ACHN (cell line): ENCODE data around the gene EVL.

ENCODE experiments used
- DNase-seq: peaks from one replicate; pipeline ENCODE4 v3.0.0-alpha.2; 2015
- in situ Hi-C: cut with HindIII; loops from 2 replicates; pipeline ENCODE4 v1.10.0; 2017; ENCODE audit warnings: low sequenced_read_pairs, low pct_ligation_motif_present, low pct_unique_long_range_greater_than_20kb

Gene EVL

GRCh38 chr14:100077441-100077840 is 12.2 kb downstream of the EVL start:
- DNase-seq = no peak
- in situ Hi-C loops = no loop called here

GRCh38 chr14:100078216-100078803 is 13.1 kb downstream of the EVL start:
- no peak for DNase-seq
- in situ Hi-C loops = no loop called here

DNA sequence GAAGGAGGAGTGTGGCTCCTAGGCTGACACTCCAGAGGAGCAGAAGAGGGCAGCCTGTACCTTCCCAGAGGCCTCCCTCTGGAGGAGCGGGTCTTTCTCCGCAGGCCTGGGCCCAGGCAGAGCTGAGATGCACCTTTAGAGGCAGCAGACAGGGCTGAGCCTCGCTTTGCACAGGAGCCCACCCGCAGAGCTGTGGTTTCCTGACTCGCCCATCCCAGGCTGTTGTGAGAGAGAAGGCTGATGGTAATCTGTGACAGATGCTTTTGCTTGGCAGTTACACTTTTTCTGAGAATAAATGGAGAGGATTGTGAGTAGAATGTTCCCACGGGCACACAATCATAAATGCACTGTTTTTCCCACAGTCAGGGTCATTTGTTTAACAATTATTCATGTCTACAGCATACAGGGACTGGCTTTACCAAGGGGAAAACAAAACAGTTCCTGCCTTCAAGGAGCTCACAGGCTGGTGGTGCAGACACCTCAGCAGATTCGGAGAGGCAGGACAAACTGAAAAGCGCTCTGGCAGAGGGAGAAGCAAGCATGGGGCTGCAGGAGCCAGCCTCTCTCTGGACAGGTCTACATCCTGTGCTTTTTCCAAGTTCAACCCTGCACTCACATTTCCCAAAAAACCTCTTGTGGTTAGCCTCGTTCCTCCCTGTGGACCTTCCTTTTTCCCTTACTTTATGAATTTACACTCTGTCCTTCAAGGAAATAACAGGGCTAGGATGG is 13.9 kb downstream of the EVL start:
- DNase-seq = peak; percentile 16
- in situ Hi-C loops = no loop called here

GRCh38 chr14:100079726-100080005 is 14.4 kb downstream of the EVL start:
- DNase-seq = no peak
- in situ Hi-C loops = no loop called here

GRCh38 chr14:100080206-100080605 is 15.0 kb downstream of the EVL start:
- no peak for DNase-seq
- in situ Hi-C loops = no loop called here

GRCh38 chr14:100081997-100082625 is 16.9 kb downstream of the EVL start:
- in situ Hi-C loops = no loop called here
- DNase-seq = no peak

DNA sequence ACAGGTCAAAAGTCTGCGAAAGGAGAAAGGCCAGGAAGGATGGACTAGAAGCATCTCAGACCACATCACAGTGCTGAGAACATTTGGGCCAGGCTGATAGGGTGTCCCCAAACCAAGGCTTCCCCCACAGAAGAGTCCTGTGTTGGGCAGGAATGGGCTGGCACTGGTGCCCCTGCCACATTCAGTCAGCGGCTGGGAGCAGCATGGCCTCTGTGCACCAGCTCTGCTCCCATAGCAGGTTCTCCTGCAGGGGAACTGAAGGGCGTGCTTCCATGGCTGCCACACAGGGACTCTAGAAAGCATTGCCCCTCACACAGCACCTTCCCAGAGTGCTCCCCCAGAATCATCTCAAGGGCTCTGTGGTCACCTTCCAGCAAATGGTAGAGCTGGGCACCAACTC is 17.5 kb downstream of the EVL start:
- in situ Hi-C loops = no loop called here

GRCh38 chr14:100083706-100084105 is 18.5 kb downstream of the EVL start:
- in situ Hi-C loops = no loop called here
- no peak for DNase-seq

More for the DNA sequence above, 17.5 kb downstream of the EVL start:
- no peak for DNase-seq

- in situ Hi-C loops = no loop called here
- no peak for DNase-seq
Observed at GRCh38 chr14:100084591-100084990, 19.4 kb downstream of the EVL start.

- in situ Hi-C loops = no loop called here
- DNase-seq = no peak
Observed at GRCh38 chr14:100085462-100085861, 20.2 kb downstream of the EVL start.

- DNase-seq = no peak
- in situ Hi-C loops = no loop called here
Observed at GRCh38 chr14:100086361-100086760, 21.1 kb downstream of the EVL start.

- in situ Hi-C loops = no loop called here
- DNase-seq = no peak
Observed at GRCh38 chr14:100088226-100088625, 23.0 kb downstream of the EVL start.

DNA sequence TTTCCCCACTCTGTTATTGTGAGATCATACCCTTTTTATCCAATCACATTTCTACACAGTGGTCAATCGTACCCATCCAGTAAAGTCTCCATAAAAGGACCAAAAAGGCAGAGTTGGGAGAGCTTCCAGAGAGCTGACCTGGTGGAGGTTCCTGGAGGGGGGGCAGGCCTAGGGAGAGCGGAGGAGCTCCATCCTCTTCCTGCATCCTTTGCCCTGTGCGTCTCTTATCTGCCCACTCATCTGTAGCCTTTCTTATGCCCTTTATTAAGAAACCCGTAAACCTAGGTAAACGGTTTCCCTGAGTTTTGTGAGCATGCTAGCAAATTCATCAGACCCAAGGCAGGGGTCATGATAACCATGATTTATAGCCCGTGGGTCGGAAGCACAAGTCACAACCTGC is 26.2 kb downstream of the EVL start:
- no peak for DNase-seq
- in situ Hi-C loops = no loop called here

DNA sequence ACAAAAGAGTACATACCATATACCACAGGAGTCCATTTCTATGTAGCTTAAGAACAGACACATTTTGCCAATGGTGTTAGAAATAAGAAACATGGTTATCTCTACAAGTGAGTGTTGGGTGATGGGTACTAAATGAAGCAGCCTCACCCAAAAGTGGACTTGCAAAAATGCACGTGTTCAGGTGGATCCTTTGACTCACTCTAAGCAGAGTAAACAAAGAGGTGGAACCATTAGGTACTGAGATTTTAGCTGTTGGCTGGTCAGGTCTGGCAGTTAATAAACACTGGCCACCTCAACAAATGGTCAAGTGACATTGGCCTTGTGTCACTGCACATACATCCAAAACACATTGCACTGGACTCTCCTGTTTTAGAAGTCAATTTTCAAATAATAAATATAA is 27.6 kb downstream of the EVL start:
- in situ Hi-C loops = no loop called here
- DNase-seq = no peak

DNA sequence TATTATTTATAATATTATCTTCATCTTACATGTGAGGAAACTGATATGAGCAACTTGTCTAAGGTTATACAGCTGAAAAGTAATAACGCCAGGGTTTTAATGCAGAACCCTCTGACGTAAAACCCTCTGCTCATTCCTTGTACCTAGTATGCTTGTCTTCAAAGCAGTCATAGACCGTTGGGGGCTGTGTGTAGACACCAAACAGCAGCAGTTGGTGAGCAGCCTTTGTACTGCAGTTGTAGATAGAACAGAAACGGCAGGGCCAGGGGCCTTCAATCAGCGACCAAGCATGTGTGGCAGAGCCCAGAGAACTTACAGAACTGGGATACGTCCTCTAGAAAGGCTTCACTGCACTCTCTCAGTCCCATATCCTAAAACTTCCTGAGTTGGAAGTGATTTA is 28.1 kb downstream of the EVL start:
- in situ Hi-C loops = no loop called here

DNA sequence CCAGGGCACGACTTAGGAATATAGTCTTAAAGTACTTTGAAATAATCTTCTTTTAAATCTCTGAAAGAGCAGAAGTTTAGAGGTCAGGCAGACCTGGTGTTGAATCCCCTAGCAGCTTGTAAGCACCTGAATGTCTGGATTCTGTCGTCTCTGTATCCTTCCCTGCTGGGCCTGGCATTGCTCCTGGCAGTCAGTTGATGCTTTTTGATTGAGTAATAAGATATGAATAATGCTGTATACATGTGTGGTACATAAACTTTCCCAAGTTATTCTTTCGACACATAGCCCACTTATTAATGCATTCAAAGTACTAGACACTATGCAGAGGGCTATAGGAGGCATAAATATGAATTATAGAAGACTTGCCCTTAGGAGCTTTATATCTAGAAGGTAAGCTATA is 31.4 kb downstream of the EVL start:
- in situ Hi-C loops = no loop called here
- no peak for DNase-seq

More for the DNA sequence above, 28.1 kb downstream of the EVL start:
- no peak for DNase-seq

- DNase-seq = no peak
- in situ Hi-C loops = no loop called here
Observed at GRCh38 chr14:100098171-100098570, 32.9 kb downstream of the EVL start.

DNA sequence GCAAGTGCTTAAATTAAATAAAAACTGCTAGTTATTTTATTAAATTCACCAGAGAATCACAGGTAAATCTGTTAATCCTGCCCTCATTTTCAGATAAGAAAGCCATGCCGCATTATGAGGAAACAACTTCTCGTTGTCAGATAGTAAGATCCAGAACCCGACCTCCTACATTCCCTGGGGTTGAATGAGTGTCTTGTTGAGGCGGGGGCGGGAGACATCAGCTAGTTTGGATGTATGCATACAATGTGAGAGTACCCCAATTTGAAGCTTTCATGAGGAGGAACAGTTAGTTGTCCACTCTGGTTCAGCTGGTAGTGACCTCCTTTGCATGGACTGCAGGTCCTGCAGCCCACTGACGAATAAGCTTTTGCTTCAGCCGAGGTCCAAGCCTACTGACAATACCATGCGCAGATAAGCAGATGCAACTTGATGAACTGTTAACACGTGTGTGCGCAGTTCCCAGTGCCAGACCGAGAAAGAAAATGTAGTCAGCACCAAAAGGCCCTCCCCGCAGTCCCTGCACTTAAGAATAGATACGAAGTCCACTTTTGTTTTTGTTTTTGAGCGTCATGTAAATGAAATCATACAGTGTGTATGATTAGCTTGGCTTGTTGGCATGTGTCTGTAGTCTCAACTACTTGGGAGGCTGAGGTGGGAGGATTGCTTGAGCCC is 34.9 kb downstream of the EVL start:
- in situ Hi-C loops = no loop called here
- no peak for DNase-seq

DNA sequence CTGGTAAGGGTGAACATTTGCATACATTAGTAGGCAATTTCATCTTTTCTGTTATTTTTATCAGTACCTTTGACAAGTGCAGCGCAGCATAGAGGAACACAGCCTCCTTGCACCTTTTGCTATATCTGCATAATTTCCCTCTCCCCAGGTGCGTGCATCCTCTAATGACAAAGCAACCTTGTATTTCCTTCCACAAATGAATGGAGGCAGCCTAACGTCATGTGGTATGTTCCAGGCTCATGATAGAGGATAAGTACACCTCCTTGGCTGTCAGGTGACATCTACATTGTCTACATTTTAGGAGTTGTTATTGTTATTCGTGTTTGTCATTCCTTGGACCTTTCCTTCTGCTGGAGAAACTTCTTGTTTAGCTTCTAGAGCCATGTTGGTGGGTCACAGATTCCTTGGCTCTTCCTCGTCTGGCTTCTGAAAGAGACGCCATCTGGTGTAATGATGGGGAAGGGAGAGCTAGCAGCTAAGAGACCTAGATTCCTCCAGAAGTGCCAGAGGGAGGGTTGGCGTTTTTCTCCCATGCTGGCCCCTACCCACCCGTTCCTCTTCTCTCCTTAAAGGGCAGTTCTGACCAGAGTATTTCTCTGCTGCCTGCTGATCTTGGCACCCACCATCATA is 37.0 kb downstream of the EVL start:
- in situ Hi-C loops = no loop called here

More for the DNA sequence above, 37.0 kb downstream of the EVL start:
- DNase-seq = no peak
